ENCODE data around the gene CCNJ. TPM values are rescaled to one million over a fixed set of nuclear protein-coding genes. Genes with fewer than 3 reads are reported as not detected.

CCNJ gene
- total and polyA plus RNA-seq, 2 of the 13 experiments (the other 11 are each of a cell fraction or from before 2014, with no cell fraction given), result 14.1 to 21.5 TPM

GRCh38 chr10:96043033-96043892 is at the start of gene CCNJ (continued):
- TF ChIP-seq, protein P1, sequence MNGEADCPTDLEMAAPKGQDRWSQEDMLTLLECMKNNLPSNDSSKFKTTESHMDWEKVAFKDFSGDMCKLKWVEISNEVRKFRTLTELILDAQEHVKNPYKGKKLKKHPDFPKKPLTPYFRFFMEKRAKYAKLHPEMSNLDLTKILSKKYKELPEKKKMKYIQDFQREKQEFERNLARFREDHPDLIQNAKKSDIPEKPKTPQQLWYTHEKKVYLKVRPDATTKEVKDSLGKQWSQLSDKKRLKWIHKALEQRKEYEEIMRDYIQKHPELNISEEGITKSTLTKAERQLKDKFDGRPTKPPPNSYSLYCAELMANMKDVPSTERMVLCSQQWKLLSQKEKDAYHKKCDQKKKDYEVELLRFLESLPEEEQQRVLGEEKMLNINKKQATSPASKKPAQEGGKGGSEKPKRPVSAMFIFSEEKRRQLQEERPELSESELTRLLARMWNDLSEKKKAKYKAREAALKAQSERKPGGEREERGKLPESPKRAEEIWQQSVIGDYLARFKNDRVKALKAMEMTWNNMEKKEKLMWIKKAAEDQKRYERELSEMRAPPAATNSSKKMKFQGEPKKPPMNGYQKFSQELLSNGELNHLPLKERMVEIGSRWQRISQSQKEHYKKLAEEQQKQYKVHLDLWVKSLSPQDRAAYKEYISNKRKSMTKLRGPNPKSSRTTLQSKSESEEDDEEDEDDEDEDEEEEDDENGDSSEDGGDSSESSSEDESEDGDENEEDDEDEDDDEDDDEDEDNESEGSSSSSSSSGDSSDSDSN (CRISPR knock-in tag; IDR thresholded peaks at IDR 0.05), result peak; percentile 88; the same call in 1 of the 2 replicates
- 0 out of 2 replicates have a peak, but pooled peaks have one; percentile 47 for TF ChIP-seq ZNF543 (CRISPR knock-in tag; IDR thresholded peaks at IDR 0.05)
- peak; percentile 60; the same call in 1 of the 2 replicates for TF ChIP-seq ZBED4 (CRISPR knock-in tag; IDR thresholded peaks at IDR 0.05; ENCODE audit: borderline replicate concordance)
- TF ChIP-seq PRDM15 (CRISPR knock-in tag; IDR thresholded peaks at IDR 0.05), result 0 out of 2 replicates have a peak, but pooled peaks have one; percentile 35
- TF ChIP-seq, protein P2, sequence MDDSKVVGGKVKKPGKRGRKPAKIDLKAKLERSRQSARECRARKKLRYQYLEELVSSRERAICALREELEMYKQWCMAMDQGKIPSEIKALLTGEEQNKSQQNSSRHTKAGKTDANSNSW (CRISPR knock-in tag; IDR thresholded peaks at IDR 0.05; ENCODE audit: borderline replicate concordance), result peak; percentile 91; the same call in 1 of the 2 replicates
- TF ChIP-seq, protein P3, sequence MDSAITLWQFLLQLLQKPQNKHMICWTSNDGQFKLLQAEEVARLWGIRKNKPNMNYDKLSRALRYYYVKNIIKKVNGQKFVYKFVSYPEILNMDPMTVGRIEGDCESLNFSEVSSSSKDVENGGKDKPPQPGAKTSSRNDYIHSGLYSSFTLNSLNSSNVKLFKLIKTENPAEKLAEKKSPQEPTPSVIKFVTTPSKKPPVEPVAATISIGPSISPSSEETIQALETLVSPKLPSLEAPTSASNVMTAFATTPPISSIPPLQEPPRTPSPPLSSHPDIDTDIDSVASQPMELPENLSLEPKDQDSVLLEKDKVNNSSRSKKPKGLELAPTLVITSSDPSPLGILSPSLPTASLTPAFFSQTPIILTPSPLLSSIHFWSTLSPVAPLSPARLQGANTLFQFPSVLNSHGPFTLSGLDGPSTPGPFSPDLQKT (CRISPR knock-in tag; IDR thresholded peaks at IDR 0.05; ENCODE audit: borderline replicate concordance), result no peak
- TF ChIP-seq KDM5B (CRISPR knock-in tag; IDR thresholded peaks at IDR 0.05; ENCODE audit: borderline replicate concordance), result peak; percentile 88; the same call in 1 of the 2 replicates
- TF ChIP-seq HOXA3 (CRISPR knock-in tag; IDR thresholded peaks at IDR 0.05), result peak; percentile 85
- TF ChIP-seq ZBTB8A (CRISPR knock-in tag; IDR thresholded peaks at IDR 0.05; ENCODE audit: borderline replicate concordance, low read depth), result no peak
- TF ChIP-seq ZNF788 (CRISPR knock-in tag; IDR thresholded peaks at IDR 0.05; ENCODE audit: borderline replicate concordance), result 0 out of 2 replicates have a peak, but pooled peaks have one; percentile 45
- no peak; the same call in 1 of the 2 replicates for TF ChIP-seq ZNF580 (CRISPR knock-in tag; IDR thresholded peaks at IDR 0.05; ENCODE audit: borderline replicate concordance, low read depth)
- no peak for TF ChIP-seq ZNF496 (CRISPR knock-in tag; IDR thresholded peaks at IDR 0.05; ENCODE audit: insufficient replicate concordance)

All from HepG2 (cell line).